ENCODE data around the gene PRKCA.
"Not testable (repeated sequence)": the region's sequence is repeated elsewhere in the genome, so short reads cannot be mapped to it uniquely, and the experiment has no call there.

PRKCA gene

DNA sequence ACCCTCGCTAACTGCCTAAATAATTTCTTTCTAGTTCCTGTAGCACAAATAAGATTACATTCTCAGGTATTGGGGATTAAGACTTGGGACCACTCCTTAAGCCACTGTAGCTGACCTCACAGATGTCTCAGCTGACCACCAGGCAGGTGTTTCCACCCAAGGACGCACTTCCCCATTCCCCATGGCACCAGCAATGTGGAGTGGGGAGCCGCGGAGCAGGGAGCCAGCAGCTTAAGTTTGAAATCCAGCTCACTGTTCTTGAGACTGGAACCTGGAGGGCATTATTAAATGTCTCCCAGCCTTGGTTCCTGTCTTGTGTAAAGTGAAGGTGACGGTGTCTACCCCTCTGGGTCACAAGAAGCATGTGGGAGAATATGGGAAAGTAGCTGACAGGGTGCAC lies 283.1 kb downstream of the PRKCA start:
- no peak for DNase-seq

DNA sequence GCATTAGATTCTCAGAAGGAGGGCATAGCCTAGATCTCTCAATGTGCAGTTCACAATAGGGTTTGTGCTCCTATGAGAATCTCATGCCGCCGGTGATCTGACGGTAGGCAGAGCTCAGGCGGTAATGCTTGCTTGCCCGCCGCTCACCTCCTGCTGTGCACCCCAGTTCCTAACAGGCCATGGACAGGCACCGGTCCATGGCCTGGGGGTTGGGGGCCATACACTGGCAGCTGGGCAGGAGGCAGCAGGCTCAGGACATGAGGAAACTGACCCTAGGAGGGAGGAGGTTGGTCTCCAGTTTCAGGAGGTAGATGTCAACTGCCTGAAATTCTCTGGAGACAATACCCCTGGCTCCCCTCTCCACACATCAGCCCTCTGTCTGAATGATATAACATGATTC lies 287.5 kb downstream of the PRKCA start:
- DNase-seq: no peak

DNA sequence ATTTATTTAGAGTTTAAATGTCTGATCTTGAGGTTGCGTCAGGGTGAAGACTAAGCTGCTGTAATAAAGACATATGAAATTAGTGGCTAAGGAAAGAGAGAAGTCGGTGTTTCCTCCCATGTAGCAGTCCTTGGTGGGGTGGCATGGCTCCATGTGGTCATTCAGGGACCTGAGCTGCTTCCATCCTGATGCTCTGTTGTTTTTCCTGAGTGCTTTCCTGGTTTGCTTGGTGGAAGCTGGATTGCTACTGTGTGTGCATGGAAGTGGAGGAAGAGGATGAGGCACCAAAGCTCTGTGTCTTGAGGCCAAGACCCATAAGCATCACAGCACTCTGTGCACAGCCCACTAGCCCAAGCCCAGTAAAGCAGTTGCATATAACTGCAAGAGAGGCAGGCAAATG lies 290.7 kb downstream of the PRKCA start:
- DNase-seq: no peak

DNA sequence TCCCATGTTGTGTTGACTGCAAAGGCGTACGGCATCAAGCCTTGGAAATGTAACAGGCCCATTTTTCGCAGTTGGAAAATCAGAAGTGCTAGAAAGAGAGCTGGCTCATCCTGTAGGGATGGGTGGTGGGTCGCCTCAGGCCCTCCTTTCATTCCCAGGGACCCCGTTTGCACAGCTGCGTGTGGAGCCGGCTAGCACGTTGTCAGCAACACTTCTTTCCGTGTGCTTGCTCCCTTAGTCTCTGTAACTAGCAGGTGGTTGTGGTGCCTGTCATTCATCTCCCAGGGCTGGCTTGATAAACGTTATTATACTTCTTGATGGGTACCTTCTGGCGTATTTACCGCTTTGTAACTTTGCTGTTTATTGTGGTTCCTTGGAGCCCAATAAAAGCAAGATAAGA lies 293.5 kb downstream of the PRKCA start:
- DNase-seq: no peak

DNA sequence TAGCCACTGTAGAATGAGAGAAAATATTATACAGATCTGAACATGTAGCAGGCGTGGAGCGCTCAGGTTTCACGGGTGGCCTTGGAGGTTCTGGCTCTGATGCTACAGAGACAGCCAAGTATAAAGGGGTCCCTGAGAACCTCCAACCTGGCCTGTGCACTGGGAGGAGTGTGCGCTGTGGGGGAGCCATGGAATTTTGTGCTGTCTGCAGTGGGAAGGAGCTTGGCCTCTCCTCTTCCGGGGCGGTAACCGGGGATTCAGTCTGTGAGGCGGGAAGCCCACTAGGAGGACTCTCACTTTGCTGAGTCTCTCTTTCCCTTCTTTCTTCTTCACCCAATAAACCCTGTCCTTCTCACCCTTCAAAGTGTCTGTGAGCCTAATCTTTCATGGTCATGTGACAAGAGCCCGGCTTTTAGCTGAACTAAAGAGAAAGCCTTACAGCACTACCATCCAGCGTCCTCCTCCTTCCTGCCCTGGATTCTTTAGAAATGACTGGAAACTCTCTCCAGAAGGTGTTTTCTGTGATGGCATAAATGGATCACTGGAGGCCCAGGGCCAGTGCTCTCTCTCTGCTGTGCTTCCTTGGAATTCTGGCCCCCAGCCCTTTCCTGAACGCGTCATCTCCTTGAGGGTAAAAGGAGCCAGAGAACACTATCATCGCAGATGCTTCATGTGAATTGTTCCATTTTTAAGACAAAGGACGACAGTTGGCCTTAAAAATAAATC lies 300.4 kb downstream of the PRKCA start:
- no peak for DNase-seq

DNA sequence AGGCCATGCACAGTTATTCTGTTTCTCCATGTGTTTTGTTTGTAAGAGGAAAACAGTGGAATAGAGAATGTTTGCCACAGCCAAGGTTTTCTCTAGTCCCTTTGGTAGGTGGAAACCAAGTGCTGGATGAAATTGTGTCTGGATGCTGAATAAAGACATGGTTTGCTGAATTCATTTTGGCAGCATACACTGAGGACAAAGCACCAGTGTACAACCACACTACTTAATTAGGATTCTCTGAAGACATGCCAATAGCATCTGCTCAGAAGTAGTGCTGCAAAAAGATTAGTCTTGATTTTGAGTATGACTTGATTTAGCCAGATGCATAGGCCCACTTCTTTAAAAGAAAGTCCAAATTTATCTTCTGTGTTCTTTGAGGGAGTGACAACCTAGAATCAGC lies 302.0 kb downstream of the PRKCA start:
- DNase-seq: no peak

DNA sequence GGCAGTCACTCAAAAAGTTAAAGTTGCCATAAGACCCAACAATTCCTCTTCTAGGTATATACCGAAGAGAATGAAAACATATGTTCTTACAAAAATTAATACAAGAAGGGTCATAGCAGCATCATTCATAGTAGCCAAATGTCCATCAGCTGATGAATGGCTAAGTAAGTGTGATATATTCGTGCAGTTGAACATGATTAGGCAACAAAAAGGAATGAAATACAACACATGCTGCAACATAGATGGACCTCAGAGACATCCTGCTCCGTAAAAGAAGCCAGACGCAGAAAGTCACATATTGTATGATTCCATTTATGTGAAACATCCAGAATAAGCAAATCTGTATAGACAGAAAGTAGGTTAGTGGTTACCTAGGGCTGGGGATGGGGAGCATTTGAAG lies 303.1 kb downstream of the PRKCA start:
- DNase-seq: no peak

DNA sequence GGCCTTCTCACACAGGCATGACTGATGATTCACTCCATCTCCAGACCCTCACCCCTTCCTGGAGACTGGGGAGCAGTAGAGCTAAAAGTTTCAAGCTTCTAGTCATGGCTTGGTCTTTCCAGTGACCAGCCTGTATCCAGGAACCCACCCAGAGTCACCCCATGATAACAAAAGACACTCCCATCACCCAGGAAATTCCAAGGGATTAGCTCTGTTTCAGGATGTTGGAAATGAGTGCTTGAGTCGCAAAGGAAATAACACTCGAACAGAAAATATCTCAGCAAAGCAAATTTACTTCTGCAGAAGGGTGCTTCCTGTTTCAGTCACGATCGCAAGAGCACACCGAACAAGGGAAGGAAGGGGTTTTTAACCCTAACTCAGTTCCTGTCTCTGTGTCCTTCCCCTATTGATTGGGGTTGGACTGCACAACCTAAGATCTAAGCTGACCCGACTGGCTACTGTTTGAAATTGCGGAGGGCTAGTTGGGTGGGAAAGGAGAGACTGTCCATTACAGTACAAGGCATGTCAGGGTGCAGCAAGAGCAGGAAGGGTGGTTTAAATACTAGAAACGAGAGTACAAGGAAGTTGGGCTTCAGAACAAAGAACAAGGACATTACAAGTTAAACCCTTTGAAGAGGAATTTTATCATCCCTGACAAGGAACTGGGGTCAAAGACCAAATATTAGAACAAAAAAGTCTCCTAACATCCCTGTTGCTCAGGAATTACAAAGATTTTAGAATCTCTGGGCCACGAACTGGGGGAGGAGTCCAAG lies 308.1 kb downstream of the PRKCA start:
- no peak for DNase-seq

DNA sequence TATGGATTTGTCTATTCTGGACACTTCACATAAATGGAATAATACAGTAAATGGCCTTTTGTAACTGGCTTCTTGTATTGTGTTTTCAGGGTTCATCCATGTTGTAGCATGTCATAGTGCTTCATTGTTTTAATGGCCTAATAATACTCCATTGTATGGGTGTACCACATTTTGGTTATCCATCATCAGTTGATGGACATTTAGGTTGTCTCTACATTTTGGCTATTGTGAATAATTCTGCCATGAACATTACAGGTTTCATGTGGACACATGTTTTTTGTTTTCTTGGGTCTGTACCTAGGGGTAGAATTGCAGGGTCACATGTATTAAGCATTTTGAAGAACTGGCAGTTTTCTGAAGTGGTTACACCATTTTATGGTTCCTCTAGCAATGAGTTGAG lies 309.0 kb downstream of the PRKCA start:
- no peak for DNase-seq

DNA sequence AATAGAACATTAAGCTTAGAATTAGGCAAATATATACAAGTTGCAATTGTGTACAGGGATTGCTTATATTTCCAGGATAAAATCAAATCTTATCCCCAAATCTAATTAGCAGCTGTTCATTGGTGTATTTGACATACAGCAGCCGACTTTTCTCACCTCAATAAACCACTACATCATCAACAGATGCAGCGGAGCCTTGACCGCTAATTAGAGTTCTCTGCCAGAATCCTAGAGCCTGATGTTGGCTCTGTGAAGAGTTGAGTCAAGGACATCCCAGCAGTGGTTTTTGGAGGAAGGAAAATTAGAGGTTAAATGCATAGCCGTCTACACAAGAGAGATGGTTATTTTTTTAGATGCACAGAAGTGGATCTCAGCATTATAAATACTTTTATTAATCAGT lies 310.6 kb downstream of the PRKCA start:
- no peak for DNase-seq

DNA sequence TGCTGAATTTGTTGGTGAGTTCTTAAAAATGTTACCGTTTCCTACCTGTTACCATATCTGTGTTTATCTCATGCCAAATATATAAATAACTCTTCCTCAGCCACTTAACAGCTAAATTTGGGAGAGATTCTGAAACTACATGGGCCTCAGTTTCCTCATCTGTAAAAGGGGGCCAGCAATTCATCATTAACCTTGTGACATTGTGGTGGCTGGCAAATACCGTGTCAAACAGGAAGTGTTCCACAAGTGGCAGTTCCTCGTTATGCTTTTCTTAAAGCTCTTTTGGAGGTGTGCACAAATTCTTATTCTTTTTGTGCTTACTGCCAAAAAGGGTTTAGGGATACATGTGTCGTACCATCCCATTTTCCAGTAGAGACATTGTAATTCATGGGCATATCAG lies 312.1 kb downstream of the PRKCA start:
- DNase-seq: no peak

DNA sequence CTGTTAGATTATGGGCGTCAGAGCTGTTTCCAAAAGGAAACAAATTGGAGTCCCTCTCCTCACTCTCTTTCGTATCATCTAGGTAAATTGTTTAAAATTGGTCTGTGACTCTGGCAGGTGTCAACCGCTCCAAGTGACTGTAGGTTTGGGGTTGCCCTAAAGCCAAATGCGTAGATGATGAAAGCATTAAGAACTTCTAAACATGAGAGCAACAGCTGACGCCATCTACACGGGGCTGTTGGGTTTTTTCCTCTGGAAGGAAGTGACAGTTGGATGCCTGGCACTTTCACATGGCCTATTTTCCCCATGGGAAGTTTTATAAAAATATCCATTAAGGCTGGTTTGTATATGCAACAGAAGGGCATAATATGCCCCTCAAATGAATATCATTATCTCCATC lies 316.8 kb downstream of the PRKCA start:
- no peak for DNase-seq

DNA sequence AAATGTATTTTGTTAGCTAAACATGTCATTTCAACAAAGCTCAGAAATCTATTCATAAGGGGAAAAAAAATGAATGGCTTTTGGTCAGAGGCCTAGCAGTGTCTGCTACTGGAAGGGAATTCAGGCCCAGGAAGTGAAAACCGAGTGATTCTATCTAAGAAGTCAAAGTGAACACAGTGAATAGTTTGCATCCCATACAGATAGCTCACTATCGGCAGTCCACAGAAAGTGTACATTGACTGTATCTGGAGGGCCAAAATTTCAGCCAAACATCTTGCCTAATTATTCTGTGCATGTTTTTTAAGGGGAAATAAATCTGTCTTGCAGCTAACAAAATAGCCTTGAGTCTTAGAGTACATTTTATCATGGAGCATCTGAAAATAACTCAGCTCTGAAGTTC lies 318.1 kb downstream of the PRKCA start:
- no peak for DNase-seq

DNA sequence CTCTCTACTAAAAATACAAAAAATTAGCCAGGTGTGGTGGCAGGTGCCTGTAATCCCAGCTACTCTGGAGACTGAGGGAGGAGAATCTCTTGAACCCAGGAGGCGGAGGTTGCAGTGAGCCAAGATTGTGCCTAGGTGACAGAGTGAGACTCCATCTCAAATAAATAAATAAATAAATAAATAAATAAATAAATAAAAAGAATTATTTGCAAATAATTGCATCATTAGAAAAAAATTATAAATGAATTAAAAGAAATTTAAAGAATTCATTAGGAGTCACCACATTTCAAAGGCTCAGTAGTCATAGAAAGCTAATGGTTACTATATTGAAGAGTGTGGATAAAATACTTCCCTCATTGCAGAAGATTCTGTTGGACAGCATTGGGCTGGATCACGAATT lies 322.2 kb downstream of the PRKCA start:
- DNase-seq: not testable (repeated sequence)

DNA sequence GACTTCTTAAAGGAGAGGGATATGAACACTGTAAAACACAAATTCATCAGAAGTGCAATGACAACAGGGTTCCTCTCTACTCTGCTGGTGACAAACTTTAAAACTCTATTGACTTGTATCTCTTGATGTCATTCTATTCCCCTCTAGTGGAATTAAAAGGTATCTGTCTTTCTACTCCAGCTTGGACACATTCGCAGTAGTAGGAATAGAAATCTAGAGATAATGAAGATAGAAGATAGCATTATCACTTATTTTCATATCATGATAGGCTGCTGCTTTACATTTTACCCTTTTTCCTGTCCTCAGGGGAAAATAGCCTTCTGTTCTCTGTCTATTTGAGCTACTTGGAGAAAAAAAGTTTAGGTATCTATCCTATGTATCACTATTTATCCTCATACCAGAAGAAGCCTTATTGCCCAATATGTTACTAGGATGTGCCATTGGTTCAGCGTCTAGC lies 322.9 kb downstream of the PRKCA start:
- peak; percentile 1 for DNase-seq

DNA sequence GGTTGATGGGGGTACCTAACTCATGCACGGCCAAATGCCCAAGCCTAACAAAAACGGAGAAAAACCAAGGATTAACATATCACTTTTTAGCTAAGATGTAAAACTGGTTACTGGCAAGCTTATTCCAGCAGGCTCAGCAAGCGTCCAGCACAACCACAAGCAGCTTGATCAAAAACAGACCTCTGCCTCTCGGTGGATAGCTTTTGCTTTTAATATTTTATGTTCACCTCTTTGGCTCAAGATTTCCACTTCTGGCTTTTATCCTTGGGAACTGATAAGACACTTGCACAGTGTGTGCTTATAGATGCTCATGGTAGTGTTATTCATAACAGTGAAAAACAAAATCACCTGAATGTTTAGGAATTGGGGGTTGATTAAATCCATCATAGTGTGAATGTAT lies 325.6 kb downstream of the PRKCA start:
- DNase-seq: no peak

DNA sequence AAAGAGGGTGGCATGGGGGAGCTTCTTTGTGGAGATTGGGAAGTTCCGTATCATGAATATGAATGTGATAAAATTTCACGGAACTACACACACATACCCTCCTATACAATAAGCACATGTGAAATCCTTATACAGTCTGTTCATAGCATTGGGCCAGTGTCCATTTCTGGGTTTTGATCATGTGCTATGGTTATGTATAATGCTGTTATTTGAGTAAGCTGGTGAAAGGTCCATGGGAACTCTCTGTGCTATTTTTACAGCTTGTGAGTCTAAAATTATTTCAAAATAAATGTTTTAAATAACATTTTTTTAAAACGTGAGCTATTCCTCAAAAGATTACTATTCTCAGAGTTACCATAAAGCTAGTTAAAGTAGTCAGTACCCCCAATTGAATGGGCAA lies 327.3 kb downstream of the PRKCA start:
- no peak for DNase-seq

DNA sequence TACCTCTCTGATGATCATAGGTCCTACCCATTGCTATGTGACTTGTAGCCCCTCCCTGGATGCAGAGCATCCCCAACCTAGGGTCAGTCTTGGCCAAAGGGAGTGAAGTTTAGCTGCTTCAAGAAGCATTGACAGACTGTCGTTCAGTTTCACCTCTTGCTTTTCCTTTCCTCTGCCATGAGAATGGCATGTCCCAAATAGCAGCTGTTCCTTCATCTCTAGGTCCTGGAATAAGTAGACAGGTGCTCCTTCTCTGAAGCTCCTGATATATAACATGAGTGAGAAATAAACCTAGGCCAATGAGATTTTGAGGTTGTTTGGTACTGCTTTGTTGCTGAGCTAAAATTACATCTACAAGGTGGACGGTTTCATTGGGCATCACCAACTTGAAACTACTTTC lies 328.0 kb downstream of the PRKCA start:
- no peak for DNase-seq

DNA sequence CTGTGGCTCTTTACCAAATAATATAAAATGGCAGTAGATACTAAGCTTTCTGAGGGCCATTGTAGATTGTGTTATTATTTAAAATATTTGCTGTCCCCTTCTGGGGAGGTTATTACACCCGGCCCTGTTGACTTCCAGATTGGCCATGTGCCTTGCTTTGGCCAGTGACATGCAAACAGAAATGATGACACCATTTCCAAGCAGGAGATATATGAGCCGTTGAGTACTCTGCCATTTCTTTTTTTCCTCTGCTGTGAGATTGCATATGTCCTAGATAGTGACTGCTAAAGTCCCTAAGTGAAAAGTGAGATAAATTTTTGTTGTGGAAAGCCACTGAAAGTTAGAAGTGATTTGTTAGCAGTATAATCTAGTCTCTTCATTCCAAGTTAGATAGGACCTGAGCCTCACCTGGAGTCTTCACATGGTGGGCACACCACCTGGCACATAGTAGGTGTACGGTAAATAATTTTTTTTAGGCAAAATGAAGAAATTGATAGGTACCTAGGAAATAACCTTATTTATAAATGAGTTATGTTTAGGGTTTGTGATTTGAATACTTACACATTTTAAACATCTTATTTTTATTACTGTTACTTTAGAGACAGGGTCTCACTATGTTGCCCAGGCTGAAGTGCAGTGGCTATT lies 328.5 kb downstream of the PRKCA start:
- DNase-seq: no peak

DNA sequence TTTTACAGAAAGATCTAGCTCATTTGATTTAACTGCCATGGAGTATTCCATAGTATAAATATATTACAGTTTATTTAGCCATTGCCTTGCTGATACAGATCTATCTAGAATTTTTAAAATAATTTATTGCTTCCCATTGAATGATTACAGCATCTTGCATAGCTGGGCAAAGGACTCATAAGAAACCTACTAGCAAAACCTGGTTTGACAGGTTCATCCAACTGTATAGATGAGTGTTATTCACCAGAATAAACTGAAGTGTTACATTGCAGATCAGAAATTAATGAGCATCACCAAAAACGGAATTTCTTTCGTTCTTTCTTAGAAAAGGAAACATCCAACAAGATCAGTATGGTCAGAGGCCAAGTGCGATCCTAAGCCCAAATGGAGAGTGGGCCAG lies 330.3 kb downstream of the PRKCA start:
- DNase-seq: no peak

DNA sequence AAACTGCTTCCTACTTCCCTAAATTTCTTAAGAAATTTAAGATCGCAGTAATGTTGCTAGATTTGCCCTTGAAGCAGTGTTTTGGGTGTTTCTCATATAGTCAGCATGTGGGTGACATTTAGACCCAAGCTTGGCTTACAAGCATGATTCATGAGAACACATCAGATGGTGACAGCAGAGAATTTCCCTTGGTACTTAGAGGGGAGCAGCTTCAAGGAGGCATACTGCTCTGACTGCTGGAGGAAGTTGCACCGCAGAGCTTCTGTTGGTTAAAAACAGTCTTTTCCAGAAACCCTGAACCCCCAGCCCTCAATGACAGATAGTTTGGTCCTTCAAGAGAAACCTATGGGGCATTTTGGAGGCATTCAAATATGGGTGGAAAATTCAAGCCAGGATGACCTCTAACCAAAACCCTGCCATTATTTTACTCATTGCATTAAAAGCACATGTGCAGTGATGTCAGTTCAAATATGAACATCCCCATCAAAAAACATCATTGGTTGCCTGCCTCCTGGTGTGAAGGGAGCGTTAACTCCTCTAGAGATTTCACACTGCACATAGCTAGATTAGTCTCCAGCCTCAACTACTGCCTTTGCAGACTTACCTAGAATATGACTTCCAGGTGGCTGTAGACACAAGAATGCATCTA lies 331.0 kb downstream of the PRKCA start:
- no peak for DNase-seq

DNA sequence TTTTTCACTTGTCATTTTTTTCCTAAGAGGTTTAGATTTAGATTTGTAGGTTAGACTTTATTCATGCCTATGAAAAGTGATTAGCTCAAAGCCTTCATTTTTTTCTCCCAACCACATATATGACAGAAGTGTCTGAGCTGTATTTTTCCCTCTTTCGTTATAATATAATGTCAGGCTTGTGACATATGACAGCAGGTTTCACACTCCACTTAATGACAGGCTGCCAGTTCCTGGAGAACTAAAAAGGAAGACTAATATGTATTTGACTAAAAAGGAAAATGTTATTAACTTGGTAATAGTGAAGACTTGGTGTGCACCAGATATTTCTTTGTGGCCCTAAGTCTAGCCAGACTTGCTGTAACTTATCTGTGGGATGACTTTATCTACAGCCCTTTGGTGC lies 331.8 kb downstream of the PRKCA start:
- no peak for DNase-seq

DNA sequence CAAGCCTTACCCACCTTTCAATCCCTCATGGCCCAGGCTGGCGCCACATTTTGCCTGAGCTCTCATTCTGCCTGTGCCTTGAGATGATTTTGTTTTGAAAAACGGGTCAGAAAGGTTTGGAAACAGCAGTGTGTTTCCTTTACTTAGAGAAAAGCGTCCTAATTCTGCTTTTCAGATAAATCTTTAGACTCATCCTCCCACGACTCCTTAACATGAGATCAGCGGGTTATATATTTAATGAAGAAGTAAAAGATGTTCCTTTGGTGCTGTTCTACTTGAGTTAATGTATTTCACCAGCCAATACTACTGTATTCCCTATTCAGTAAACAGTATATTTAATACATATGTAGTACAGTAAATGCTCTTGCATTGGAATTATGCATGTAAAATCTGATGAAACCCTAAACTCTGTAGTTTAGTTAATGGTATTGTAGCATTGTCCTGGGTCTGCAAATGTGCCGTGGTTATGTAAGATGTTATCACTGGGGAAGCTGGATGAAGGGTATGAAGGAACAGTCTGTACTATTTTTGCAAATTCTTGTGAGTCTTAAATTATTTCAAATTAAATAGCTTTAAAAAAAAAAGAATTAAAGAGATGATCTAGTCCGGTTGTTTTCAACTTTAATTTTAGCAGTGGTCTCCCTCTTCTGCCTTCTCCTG lies 333.1 kb downstream of the PRKCA start:
- DNase-seq: no peak
